ENCODE measurements around the gene TECTA.
A peak's percentile ranks its signal among the peaks of the same experiment; 100 is the strongest.
"Not testable (repeated sequence)": the region's sequence is repeated elsewhere in the genome, so short reads cannot be mapped to it uniquely, and the experiment has no call there.

Gene TECTA

GRCh38 chr11:121099364-121099763 is 1.7 kb upstream of the TECTA start:
- no peak for DNase-seq

DNA sequence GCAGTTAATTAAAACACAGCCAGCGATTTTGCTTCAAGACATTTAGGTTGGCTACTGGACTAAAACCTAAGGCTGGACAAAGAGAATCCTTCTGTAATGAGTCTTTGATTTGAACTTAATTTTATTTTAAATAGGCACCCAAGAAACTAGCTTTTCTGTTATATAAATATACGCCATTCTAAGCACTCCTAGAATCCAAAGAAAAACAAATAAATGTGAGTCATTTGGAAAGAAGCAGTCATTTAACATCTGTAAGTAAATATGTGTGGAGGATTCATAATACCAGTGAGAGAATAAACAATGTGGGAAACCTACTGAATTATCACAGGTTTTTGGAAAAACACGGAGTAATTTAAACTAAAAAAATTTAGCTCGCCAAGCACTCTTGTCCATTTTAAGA is 1.2 kb upstream of the TECTA start:
- no peak for DNase-seq

DNA sequence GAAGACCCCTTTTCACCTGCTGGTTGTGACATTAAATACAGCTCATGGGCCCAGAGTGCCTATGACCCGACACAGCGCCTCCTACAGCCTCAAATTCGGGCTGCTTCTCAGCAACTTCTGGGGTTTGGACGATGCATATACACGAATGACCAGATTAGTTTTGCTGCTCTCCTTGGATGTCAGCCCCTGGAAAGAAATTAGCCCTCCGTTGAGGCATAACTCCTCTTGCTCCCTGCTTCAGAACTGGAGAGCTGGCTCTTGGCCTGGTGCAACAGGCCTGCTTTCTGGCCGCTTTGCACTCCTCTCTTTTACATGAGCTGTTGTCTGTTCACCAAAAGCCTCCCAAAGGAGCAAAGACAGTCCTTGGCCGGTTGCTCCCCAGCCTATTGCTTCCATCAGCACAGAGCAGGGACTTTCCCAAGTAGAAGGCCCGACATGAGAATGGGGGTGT is 3.3 kb downstream of the TECTA start:
- DNase-seq = no peak

GRCh38 chr11:121105063-121105480 is 4.0 kb downstream of the TECTA start:
- no peak for DNase-seq

GRCh38 chr11:121105481-121106195 is 4.6 kb downstream of the TECTA start:
- no peak for DNase-seq

GRCh38 chr11:121106812-121107211 is 5.8 kb downstream of the TECTA start:
- DNase-seq = peak; percentile 38

- DNase-seq = no peak
Observed at GRCh38 chr11:121108413-121108812, 7.4 kb downstream of the TECTA start.

GRCh38 chr11:121109471-121109870 is 8.4 kb downstream of the TECTA start:
- DNase-seq = no peak

- DNase-seq = no peak
Observed at GRCh38 chr11:121109916-121110586, 9.0 kb downstream of the TECTA start.

DNA sequence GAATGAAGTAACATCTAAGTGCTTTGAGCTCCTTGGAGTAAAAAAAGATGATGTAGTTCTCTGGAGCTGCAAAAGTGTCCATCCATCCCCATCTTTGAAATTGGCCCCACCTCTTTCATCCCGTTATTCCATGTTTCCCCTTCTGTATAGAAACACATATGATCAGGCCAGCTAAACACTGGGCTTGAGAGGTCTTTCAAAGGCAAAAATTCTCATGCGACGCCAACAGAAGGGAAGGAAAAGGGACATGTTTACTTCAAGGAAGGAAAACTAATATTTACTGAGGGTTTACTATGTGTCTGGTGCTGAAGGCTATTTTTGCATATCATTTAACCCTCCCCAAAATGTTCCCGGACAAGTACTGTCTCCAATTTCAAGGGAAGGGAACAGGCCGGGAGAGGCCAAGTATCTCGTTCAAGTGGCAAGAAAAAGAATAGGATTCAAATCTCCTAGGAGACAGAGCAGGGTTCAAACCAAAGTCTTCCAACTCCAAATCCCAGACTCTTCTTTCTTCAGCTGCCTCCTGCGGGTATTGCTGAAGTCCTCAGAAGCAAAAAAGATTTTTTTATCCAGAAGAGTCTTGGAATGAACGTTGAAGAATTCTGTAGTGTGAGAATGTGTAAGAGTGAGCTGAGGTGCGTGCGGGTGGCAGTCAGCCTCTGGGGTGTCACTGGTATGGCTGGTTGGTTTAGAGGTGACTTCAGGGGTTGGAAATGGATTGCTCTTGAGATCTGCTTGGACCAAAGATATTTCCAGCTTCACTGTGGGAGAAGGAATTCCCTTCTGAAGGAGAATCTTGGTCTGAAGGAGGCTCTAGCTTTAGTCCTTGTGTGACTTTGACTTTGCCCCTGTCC is 10.1 kb downstream of the TECTA start:
- DNase-seq = no peak

DNA sequence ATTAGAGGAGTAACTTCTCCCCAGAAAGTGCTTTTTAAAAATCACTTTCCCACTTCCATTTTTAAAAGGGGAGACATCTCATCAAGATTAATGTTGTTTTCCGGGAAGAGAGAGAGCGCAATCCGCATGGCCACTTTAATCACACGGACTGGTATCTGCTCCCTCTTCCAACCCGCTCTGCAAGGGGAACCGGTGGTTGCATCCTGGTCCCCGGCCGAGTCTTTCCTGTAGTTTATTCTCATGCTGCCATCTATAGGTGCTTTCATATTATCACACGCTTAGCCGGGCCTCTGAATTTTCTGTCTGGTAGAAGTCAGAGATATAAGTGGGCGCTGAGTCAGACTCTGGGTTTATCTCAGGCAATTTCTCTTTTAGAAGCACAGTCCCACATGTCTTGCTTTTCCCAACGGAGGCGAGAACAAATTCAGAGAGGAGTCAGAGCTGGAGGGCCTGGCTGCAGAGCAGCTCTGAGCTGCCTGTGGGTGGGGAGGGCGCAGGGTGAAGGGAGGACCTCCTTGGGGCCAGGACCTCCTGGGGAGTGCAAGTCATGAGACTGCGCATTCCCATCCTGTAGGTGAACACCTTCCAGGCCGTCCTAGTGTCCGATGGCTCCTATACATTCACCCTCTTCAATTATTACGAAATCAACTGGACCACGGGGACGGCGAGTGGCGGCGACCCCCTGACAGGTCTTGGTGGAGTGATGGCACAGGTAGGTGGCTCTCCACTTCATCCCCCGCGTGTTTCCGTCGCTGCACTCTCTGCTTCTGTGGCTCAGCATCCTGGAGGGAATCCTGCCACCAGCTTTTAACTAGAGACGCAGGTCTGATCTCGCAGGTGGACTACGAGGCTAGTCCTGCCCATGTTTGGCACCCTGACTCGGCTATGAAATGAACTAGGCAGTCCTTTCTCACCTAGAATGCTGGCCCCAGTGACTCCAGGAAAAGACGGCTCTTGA is 11.7 kb downstream of the TECTA start:
- DNase-seq = peak; percentile 36

GRCh38 chr11:121113611-121114010 is 12.6 kb downstream of the TECTA start:
- DNase-seq = no peak

GRCh38 chr11:121115024-121115423 is 14.0 kb downstream of the TECTA start:
- DNase-seq = not testable (repeated sequence)

DNA sequence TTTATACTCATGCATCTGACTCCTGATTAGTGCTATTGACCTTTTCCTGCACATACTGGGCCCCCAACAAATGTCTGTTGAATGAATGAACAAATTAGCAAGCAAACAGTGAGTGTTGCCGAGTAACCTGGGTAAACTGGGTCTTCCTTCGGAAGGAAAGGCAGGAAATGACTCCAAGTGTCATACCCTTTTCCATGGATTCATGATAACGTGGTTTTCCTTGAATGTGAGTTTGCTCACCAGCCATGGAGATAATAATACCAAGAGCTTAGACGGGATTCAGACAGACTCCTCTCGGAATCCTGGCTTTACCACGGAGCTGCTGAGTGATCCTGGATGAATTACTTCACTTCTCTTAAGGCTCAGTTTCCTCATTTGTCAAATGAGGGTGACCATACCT is 16.7 kb downstream of the TECTA start:
- no peak for DNase-seq

DNA sequence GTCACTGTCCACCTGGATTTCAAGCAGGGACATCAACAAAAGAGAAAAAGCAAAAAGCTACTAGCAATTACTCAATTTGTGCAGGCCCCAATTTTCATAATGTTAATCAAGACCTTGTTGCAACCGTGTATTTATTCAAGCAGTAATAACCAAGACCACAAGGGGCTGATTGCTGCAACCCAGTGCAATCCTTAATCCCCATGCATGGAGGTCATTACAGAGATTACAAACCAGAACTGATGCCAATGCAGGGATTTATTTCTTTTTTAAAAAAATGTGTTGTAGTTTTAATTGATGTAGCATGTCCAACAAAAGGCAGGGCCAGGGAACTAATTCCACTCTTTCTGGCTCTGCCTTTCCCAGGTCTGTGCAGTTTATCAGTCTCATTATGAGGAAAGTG is 18.4 kb downstream of the TECTA start:
- no peak for DNase-seq

GRCh38 chr11:121122328-121122727 is 21.3 kb downstream of the TECTA start:
- DNase-seq = no peak

- DNase-seq = no peak
Observed at GRCh38 chr11:121123496-121124069, 22.5 kb downstream of the TECTA start.

DNA sequence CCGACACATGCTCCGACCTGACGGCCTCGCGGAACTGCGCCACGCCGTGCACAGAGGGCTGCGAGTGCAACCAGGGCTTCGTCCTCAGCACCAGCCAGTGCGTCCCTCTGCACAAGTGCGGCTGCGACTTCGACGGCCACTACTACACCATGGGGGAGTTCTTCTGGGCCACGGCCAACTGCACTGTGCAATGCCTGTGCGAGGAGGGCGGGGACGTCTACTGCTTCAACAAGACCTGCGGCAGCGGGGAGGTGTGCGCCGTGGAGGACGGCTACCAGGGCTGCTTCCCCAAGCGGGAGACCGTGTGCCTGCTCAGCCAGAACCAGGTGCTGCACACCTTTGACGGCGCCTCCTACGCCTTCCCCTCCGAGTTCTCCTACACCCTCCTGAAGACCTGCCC is 26.8 kb downstream of the TECTA start:
- DNase-seq = no peak

- no peak for DNase-seq
Observed at GRCh38 chr11:121129362-121130340, 28.6 kb downstream of the TECTA start.

DNA sequence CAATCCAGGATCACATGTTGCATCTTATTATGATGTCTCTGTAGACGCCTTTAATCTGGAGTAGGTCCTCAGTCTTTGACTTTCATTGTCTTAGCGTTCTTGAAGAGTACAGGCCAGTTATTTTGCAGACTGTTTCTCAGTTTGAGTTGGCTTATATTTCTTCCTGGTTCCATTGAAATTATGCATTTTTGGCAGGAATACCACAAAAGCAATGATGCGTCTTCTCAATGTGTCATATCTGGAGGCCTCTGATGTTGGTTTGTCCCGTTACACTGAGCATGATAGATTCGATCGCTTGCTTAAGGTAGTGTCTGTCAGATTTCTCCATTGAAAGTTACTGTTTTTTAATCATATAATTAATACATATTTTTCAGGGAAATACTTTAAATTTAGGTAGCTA is 30.6 kb downstream of the TECTA start:
- no peak for DNase-seq

All from NCI-H1436 (cell line).